ENCODE measurements around the gene ZNF124.

DNA sequence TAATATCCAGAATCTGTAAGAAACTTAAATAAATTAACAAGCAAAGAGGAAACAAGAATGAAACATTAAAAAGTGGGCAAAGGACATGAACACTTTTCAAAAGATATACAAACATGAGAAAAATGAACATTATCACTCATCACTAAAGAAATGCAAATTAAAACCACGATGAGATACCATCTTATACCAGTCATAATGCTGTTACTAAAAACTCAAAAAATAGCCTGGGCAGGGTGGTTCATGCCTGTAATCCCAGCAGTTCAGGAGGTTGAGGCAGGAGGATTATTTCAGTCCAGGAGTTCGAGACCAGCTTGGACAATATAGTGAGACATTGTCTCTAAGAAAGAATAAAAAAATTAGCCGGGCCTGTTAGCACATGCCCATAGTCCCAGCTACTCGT is 6.1 kb downstream of the ZNF124 start:
- TF ChIP-seq CTCF (IDR thresholded peaks at IDR 0.05; ENCODE audit: low read length) (no peak), EZH2 (IDR thresholded peaks at IDR 0.05; ENCODE audit: borderline replicate concordance, low read length) (no peak)

Measured in OCI-LY1 (cell line).